HG03521 (cell line): ENCODE results near the gene ZNF496.
A peak's percentile ranks its signal among the peaks of the same experiment; 100 is the strongest.
"Not testable (repeated sequence)": the region's sequence is repeated elsewhere in the genome, so short reads cannot be mapped to it uniquely, and the experiment has no call there.

Experiments used
- ATAC-seq: cut with Tn5 transposase; IDR thresholded peaks from one replicate; pipeline ENCODE4 v1.9.1; 2021; ENCODE audit warnings: mild to moderate bottlenecking, moderate library complexity; ENCODE audit not compliant: unreplicated experiment

ZNF496 gene

GRCh38 chr1:247360116-247360898, 28.6 kb upstream of the ZNF496 start:
- no peak for ATAC-seq

- ATAC-seq, result no peak
Observed at GRCh38 chr1:247359559-247359958, 27.9 kb upstream of the ZNF496 start.

- ATAC-seq, result no peak
Observed at GRCh38 chr1:247358920-247359319, 27.3 kb upstream of the ZNF496 start.

GRCh38 chr1:247357781-247358211, 26.1 kb upstream of the ZNF496 start:
- ATAC-seq, result peak; percentile 17

GRCh38 chr1:247357052-247357780, 25.5 kb upstream of the ZNF496 start:
- peak; percentile 68 for ATAC-seq

- not testable (repeated sequence) for ATAC-seq
Observed at GRCh38 chr1:247355160-247355559, 23.5 kb upstream of the ZNF496 start.

GRCh38 chr1:247352175-247352574, 20.5 kb upstream of the ZNF496 start:
- ATAC-seq, result no peak

GRCh38 chr1:247350587-247350986, 18.9 kb upstream of the ZNF496 start:
- ATAC-seq, result no peak

- ATAC-seq, result no peak
Observed at GRCh38 chr1:247347477-247348222, 16.0 kb upstream of the ZNF496 start.

- no peak for ATAC-seq
Observed at GRCh38 chr1:247345881-247346280, 14.2 kb upstream of the ZNF496 start.

- no peak for ATAC-seq
Observed at GRCh38 chr1:247343801-247344200, 12.1 kb upstream of the ZNF496 start.

GRCh38 chr1:247338723-247339275, 7.1 kb upstream of the ZNF496 start:
- no peak for ATAC-seq

- ATAC-seq, result no peak
Observed at GRCh38 chr1:247337961-247338360, 6.3 kb upstream of the ZNF496 start.

- no peak for ATAC-seq
Observed at GRCh38 chr1:247337250-247337746, 5.6 kb upstream of the ZNF496 start.

GRCh38 chr1:247336390-247336789, 4.7 kb upstream of the ZNF496 start:
- no peak for ATAC-seq

- no peak for ATAC-seq
Observed at GRCh38 chr1:247335882-247336281, 4.2 kb upstream of the ZNF496 start.

GRCh38 chr1:247334378-247335133, 2.9 kb upstream of the ZNF496 start:
- no peak for ATAC-seq

- ATAC-seq, result no peak
Observed at GRCh38 chr1:247332623-247333361, 1.1 kb upstream of the ZNF496 start.

- peak; percentile 32 for ATAC-seq
Observed at GRCh38 chr1:247332215-247332622, 552 bp upstream of the ZNF496 start.

GRCh38 chr1:247331172-247331524, 519 bp downstream of the ZNF496 start:
- peak; percentile 49 for ATAC-seq
